Measurements from ENCODE around the gene RASD1.

DNA sequence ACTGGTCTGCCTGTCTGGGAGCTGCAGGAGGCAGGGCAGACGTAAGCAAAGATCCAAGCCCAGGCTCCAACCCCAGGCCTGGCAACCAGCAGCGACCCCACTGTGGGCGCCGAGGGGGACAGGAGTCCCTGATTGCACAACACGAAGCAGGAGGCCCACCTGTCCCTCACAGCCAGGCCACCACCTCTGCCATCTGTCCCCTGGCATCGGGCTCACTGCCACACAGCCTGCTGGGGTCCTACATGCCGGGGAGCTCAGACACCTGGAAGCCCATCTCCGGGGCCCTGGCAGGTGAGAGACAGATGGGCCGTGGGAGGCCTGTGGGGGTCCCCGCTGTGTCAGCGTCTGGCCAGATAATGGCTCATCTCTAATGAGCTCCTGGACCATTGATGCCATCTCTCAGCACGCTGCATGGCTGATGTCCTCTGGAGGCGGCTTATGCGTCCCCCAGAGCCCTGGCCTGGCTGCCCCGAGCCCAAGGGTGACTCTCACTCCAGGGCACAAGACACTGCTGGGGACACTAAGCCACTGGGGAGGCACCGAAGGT, 11.3 kb upstream of the RASD1 start:
- TF ChIP-seq, protein P1, sequence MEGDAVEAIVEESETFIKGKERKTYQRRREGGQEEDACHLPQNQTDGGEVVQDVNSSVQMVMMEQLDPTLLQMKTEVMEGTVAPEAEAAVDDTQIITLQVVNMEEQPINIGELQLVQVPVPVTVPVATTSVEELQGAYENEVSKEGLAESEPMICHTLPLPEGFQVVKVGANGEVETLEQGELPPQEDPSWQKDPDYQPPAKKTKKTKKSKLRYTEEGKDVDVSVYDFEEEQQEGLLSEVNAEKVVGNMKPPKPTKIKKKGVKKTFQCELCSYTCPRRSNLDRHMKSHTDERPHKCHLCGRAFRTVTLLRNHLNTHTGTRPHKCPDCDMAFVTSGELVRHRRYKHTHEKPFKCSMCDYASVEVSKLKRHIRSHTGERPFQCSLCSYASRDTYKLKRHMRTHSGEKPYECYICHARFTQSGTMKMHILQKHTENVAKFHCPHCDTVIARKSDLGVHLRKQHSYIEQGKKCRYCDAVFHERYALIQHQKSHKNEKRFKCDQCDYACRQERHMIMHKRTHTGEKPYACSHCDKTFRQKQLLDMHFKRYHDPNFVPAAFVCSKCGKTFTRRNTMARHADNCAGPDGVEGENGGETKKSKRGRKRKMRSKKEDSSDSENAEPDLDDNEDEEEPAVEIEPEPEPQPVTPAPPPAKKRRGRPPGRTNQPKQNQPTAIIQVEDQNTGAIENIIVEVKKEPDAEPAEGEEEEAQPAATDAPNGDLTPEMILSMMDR (conservative IDR thresholded peaks at IDR 0.05; ENCODE audit: low read depth, low read length) = no peak
- no peak for TF ChIP-seq EZH2 (IDR thresholded peaks at IDR 0.05; ENCODE audit: low read length, unreplicated experiment)
- no peak for TF ChIP-seq EZH2phosphoT487 (IDR thresholded peaks at IDR 0.05; ENCODE audit: borderline replicate concordance, low read length)
